Liver (tissue), 10 donors: ENCODE measurements around the gene WDCP. TPM values are rescaled to one million over a fixed set of nuclear protein-coding genes. Genes with fewer than 3 reads are reported as not detected.

Experiments
- DNase-seq: peaks from one replicate; pipeline ENCODE4 v3.0.0-alpha.2; 2017; ENCODE audit warnings: low spot score
- H3K27ac ChIP-seq, 2 donors: one replicate each; pipeline ENCODE4 v1.7.0; 2013; ENCODE audit warnings: inconsistent platforms in 2 of 2, low read length in 2 of 2, control low read depth in 1 of 2, low read depth in 1 of 2, mild to moderate bottlenecking in 1 of 2
- H3K27me3 ChIP-seq, 4 donors: one replicate each; pipeline versions ENCODE4 v1.6.1 to v1.7.0; 2013; ENCODE audit warnings: low read length in 3 of 4, inconsistent platforms in 1 of 4, mild to moderate bottlenecking in 1 of 4, moderate library complexity in 1 of 4; ENCODE audit not compliant: control insufficient read depth in 4 of 4, insufficient read depth in 4 of 4
- H3K36me3 ChIP-seq, 4 donors: one replicate each; pipeline versions ENCODE4 v1.6.1 to v1.7.0; 2013; ENCODE audit warnings: low read length in 3 of 4, mild to moderate bottlenecking in 3 of 4, low read depth in 1 of 4, moderate library complexity in 1 of 4; ENCODE audit not compliant: control insufficient read depth in 4 of 4, insufficient read depth in 3 of 4
- H3K4me1 ChIP-seq, 4 donors: one replicate each; pipeline versions ENCODE4 v1.6.1 to v1.7.0; 2013; ENCODE audit warnings: low read length in 3 of 4, mild to moderate bottlenecking in 3 of 4, moderate library complexity in 1 of 4; ENCODE audit not compliant: control insufficient read depth in 4 of 4, insufficient read depth in 4 of 4
- H3K4me3 ChIP-seq, 3 donors: one replicate each; pipeline versions ENCODE4 v1.6.1 to v1.7.0; 2013; ENCODE audit warnings: low read length in 3 of 3, control low read depth in 1 of 3, low read depth in 1 of 3, mild to moderate bottlenecking in 1 of 3
- H3K9ac ChIP-seq, 2 donors: one replicate each; pipeline ENCODE4 v1.7.0; 2013; ENCODE audit warnings: low read length in 2 of 2, mild to moderate bottlenecking in 2 of 2, moderate library complexity in 2 of 2, control low read depth in 1 of 2, low read depth in 1 of 2
- H3K9me3 ChIP-seq, 4 donors: one replicate each; pipeline versions ENCODE4 v1.6.1 to v1.7.0; 2013; ENCODE audit warnings: low read length in 3 of 4; ENCODE audit not compliant: control insufficient read depth in 4 of 4
- CTCF ChIP-seq: fragments of 150-350 bp; IDR thresholded peaks from 2 replicates; pipeline ENCODE4 v1.5.1; 2017; ENCODE audit warnings: improper control_type of control experiment, low read depth, low read length; ENCODE audit not compliant: missing input control
- GABPA ChIP-seq, 2 donors: IDR thresholded peaks in 1 of 2; conservative IDR thresholded peaks in 1 of 2; 2 replicates each; pipeline ENCODE4 v1.6.1; 2016; ENCODE audit warnings: antibody characterized with exemption in 2 of 2, mild to moderate bottlenecking in 1 of 2, moderate library complexity in 1 of 2
- HNF4G ChIP-seq: IDR thresholded peaks from 2 replicates; pipeline ENCODE4 v1.6.1; 2016; ENCODE audit warnings: antibody characterized with exemption
- RAD21 ChIP-seq, 2 donors: IDR thresholded peaks; 2 replicates each; pipeline ENCODE4 v1.6.1; 2016; ENCODE audit warnings: antibody characterized with exemption in 2 of 2, mild to moderate bottlenecking in 2 of 2
- TAF1 ChIP-seq: conservative IDR thresholded peaks from 2 replicates; pipeline ENCODE4 v1.6.1; 2016; ENCODE audit warnings: antibody characterized with exemption, mild to moderate bottlenecking
- WGBS: extraction: QIAGEN DNeasy Blood & Tissue Kit; methylation state at CpG from one replicate; pipeline ENCODE4 v1.1.7; 2013; 5-methylcytosine and 5-hydroxymethylcytosine counted together
- polyA plus RNA-seq, 2 donors: library from polyadenylated mRNA; stranded (reverse) in 1 of 2; unstranded in 1 of 2; fragments of 200-250 nt in 1 of 2; fragments of >200 nt in 1 of 2; fragmentation: Nextera tagmentation in 1 of 2; extraction: Ambion mirVana in 1 of 2; gene quantifications; one replicate each; pipeline versions ENCODE4 v1.2.1 to v1.2.3, GENCODE V29; 2013 to 2015
- small RNA-seq: library from RNA; depleted of rRNA; stranded (forward); fragments of <200 nt; gene quantifications from one replicate; pipeline ENCODE3, GENCODE V24; 2014
- total RNA-seq, 2 donors: library from RNA; depleted of rRNA; stranded (reverse); fragments of >200 nt; gene quantifications; one replicate each; pipeline ENCODE4 v1.2.3, GENCODE V29; 2014
- TF ChIP-seq, protein P1 (sequence below): IDR thresholded peaks from 2 replicates; pipeline ENCODE4 v1.6.1; 2016; ENCODE audit warnings: antibody characterized with exemption
- TF ChIP-seq, protein P2 (sequence below): IDR thresholded peaks from 2 replicates; pipeline ENCODE4 v1.6.1; 2016; ENCODE audit warnings: antibody characterized with exemption, mild to moderate bottlenecking
- donor health status: healthy.
- donor health status: healthy.
- donor health status: healthy.
- donor health status: healthy.
- donor health status: healthy.

WDCP gene
- total and polyA plus RNA-seq, 4 donors: 2.0 to 6.0 (median 4.4) TPM

DNA sequence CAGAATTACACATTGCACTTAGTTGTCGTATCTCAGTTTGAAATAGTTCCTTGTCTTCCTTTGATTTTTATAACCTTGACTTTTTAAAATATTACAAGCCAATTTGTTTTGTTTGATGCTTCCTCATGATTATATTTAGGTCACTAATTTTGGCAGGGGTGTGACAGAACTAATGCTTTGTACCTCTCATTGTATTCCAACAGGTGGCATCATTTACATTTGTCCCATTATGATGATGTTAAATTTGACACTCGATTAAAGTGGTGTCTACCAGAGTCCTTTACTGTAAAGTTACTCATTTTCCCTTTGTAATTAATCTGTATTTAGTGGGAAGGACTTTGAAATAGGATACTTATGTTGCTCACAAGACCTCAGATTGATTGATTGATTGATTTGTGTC is 58.8 kb downstream of the WDCP start:
- H3K36me3 ChIP-seq: no peaks in the 10 kb centered on the region
- H3K4me3 ChIP-seq: no peak overlapping the region
- no peaks in the 10 kb centered on the region for H3K27me3 ChIP-seq
- H3K4me1 ChIP-seq: no peaks in the 10 kb centered on the region
- no peaks in the 10 kb centered on the region for H3K9me3 ChIP-seq
- DNase-seq: no peak
- H3K27ac ChIP-seq: no peak overlapping the region
- TF ChIP-seq HNF4G: no peak
- no peak for TF ChIP-seq GABPA (IDR thresholded peaks at IDR 0.05 in 1 of 2, conservative IDR thresholded peaks at IDR 0.05 in 1 of 2)
- peak; percentile 48 for TF ChIP-seq CTCF
- TF ChIP-seq TAF1: no peak
- TF ChIP-seq, protein P1, sequence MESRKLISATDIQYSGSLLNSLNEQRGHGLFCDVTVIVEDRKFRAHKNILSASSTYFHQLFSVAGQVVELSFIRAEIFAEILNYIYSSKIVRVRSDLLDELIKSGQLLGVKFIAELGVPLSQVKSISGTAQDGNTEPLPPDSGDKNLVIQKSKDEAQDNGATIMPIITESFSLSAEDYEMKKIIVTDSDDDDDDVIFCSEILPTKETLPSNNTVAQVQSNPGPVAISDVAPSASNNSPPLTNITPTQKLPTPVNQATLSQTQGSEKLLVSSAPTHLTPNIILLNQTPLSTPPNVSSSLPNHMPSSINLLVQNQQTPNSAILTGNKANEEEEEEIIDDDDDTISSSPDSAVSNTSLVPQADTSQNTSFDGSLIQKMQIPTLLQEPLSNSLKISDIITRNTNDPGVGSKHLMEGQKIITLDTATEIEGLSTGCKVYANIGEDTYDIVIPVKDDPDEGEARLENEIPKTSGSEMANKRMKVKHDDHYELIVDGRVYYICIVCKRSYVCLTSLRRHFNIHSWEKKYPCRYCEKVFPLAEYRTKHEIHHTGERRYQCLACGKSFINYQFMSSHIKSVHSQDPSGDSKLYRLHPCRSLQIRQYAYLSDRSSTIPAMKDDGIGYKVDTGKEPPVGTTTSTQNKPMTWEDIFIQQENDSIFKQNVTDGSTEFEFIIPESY: no peak
- TF ChIP-seq RAD21 (IDR thresholded peaks at IDR 0.05): peak; percentile 70 to 77
- TF ChIP-seq, protein P2, sequence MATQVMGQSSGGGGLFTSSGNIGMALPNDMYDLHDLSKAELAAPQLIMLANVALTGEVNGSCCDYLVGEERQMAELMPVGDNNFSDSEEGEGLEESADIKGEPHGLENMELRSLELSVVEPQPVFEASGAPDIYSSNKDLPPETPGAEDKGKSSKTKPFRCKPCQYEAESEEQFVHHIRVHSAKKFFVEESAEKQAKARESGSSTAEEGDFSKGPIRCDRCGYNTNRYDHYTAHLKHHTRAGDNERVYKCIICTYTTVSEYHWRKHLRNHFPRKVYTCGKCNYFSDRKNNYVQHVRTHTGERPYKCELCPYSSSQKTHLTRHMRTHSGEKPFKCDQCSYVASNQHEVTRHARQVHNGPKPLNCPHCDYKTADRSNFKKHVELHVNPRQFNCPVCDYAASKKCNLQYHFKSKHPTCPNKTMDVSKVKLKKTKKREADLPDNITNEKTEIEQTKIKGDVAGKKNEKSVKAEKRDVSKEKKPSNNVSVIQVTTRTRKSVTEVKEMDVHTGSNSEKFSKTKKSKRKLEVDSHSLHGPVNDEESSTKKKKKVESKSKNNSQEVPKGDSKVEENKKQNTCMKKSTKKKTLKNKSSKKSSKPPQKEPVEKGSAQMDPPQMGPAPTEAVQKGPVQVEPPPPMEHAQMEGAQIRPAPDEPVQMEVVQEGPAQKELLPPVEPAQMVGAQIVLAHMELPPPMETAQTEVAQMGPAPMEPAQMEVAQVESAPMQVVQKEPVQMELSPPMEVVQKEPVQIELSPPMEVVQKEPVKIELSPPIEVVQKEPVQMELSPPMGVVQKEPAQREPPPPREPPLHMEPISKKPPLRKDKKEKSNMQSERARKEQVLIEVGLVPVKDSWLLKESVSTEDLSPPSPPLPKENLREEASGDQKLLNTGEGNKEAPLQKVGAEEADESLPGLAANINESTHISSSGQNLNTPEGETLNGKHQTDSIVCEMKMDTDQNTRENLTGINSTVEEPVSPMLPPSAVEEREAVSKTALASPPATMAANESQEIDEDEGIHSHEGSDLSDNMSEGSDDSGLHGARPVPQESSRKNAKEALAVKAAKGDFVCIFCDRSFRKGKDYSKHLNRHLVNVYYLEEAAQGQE: no peak
- 64% methylated on average over 2 of the region's 2 CpGs for WGBS
- H3K9ac ChIP-seq: no peak overlapping the region

Small RNA genes within 50 kb of the gene (small RNA-seq; reads per million reads assigned to genes)
- gene RN7SL610P: not detected
- gene RNU6-370P: not detected

Other genes with a start within 250 kb of the WDCP start
- 10 to 100 TPM; 16.1 to 16.2 TPM for gene ATAD2B, start 120.3 kb downstream of the WDCP start, total RNA-seq
- 1 to 10 TPM; 2.3 to 6.8 TPM for gene ATAD2B, start 120.3 kb downstream of the WDCP start, polyA plus RNA-seq
- 1 to 10 TPM; 4.9 to 6.3 TPM for gene UBXN2A, start 106.9 kb downstream of the WDCP start, total RNA-seq
- gene UBXN2A, start 106.9 kb downstream of the WDCP start, polyA plus RNA-seq: 1 to 10 TPM; 2.7 to 4.8 TPM
- 10 to 100 TPM in 1 of 2 donors, under 1 TPM in 1; 0.08 to 26.1 TPM for gene MFSD2B, start 37.3 kb downstream of the WDCP start, total RNA-seq
- under 1 TPM; 0.02 to 0.36 TPM for gene MFSD2B, start 37.3 kb downstream of the WDCP start, polyA plus RNA-seq
- 10 to 100 TPM in 1 of 2 donors, 1 to 10 TPM in 1; 3.6 to 23.6 TPM for gene FKBP1B, start 2.4 kb upstream of the WDCP start, total RNA-seq
- gene FKBP1B, start 2.4 kb upstream of the WDCP start, polyA plus RNA-seq: 10 to 100 TPM in 1 of 2 donors, 1 to 10 TPM in 1; 7.8 to 15.3 TPM
- gene SF3B6, start 28.9 kb upstream of the WDCP start, total RNA-seq: 10 to 100 TPM; 31.0 to 86.6 TPM
- gene SF3B6, start 28.9 kb upstream of the WDCP start, polyA plus RNA-seq: 100 to 1,000 TPM in 1 of 2 donors, 10 to 100 TPM in 1; 64.6 to 104 TPM
- gene TP53I3, start 37.4 kb upstream of the WDCP start, total RNA-seq: 10 to 100 TPM in 1 of 2 donors, 1 to 10 TPM in 1; 10.0 to 19.5 TPM
- gene TP53I3, start 37.4 kb upstream of the WDCP start, polyA plus RNA-seq: 10 to 100 TPM in 1 of 2 donors, 1 to 10 TPM in 1; 6.6 to 11.4 TPM
- under 1 TPM in 1 of 2 donors, not detected in 1; 0.51 TPM for gene PFN4, start 75.9 kb upstream of the WDCP start, total RNA-seq
- gene PFN4, start 75.9 kb upstream of the WDCP start, polyA plus RNA-seq: under 1 TPM; 0.12 to 0.40 TPM
- gene FAM228B, start 76.1 kb upstream of the WDCP start, total RNA-seq: 1 to 10 TPM; 4.1 to 4.2 TPM
- gene FAM228B, start 76.1 kb upstream of the WDCP start, polyA plus RNA-seq: 1 to 10 TPM in 1 of 2 donors, under 1 TPM in 1; 0.68 to 3.5 TPM
- under 1 TPM; 0.05 to 0.17 TPM for gene FAM228A, start 127.7 kb upstream of the WDCP start, total RNA-seq
- gene FAM228A, start 127.7 kb upstream of the WDCP start, polyA plus RNA-seq: under 1 TPM; 0.19 to 0.32 TPM